ENCODE results near the gene MYO9A. TPM values are rescaled to one million over a fixed set of nuclear protein-coding genes. Genes with fewer than 3 reads are reported as not detected.

MYO9A gene
- total RNA-seq, 1 experiment from 2014 or later, result 21.4 TPM

GRCh38 chr15:71893691-71894090, 224.3 kb downstream of the MYO9A start:
- no peak overlapping the region for H4K8ac ChIP-seq (replicated peaks; ENCODE audit: insufficient read length, low read depth, low read length)
- H3K23ac ChIP-seq (ENCODE audit: insufficient read length, low read depth, low read length), result no peak overlapping the region
- no peak overlapping the region for H3K14ac ChIP-seq (ENCODE audit: insufficient read depth, low read length)
- H3K27me3 Mint-ChIP-seq (ENCODE audit: low read depth), result no peaks in the 10 kb centered on the region
- H3K4me1 Mint-ChIP-seq, result no peaks in the 10 kb centered on the region
- no peak overlapping the region for H3K9ac ChIP-seq (ENCODE audit: extremely low read depth, insufficient read length, low read length)
- no peaks in the 10 kb centered on the region for H3K9me3 Mint-ChIP-seq
- no peak overlapping the region for H2AK5ac ChIP-seq (ENCODE audit: insufficient read length, low read length)
- no peak overlapping the region for H3T11ph ChIP-seq (ENCODE audit: low read length)
- H3K79me2 ChIP-seq (ENCODE audit: insufficient read depth, low read length), result no peaks in the 10 kb centered on the region
- H3K9me3 ChIP-seq (ENCODE audit: control insufficient read depth, low read depth, low read length), result no peaks in the 10 kb centered on the region
- DNase-seq, result no peak
- H4K91ac ChIP-seq (ENCODE audit: insufficient read length, low read depth, low read length), result no peak overlapping the region
- no peak overlapping the region for H3K18ac ChIP-seq (ENCODE audit: insufficient read length, low read depth, low read length)
- no peaks in the 10 kb centered on the region for H3K4me1 ChIP-seq (ENCODE audit: insufficient read depth, low read length)
- no peak overlapping the region for H2BK5ac ChIP-seq (ENCODE audit: insufficient read length, low read length)
- no peaks in the 10 kb centered on the region for H3K23me2 ChIP-seq (ENCODE audit: insufficient read length, low read depth, low read length, poor library complexity, severe bottlenecking)
- no peak overlapping the region for H3K4me2 ChIP-seq (ENCODE audit: insufficient read depth, insufficient read length, low read length)
- H3K4me3 Mint-ChIP-seq, result no peak overlapping the region
- no peak overlapping the region for H3K56ac ChIP-seq (ENCODE audit: insufficient read length, low read depth, low read length)
- no peak overlapping the region for H2BK15ac ChIP-seq (ENCODE audit: low read depth, low read length)
- H4K20me1 ChIP-seq (ENCODE audit: control insufficient read depth, insufficient read depth, insufficient read length), result no peaks in the 10 kb centered on the region
- H2BK12ac ChIP-seq (ENCODE audit: insufficient read length, low read depth, low read length), result no peak overlapping the region
- no CpG with 5 or more reads among the region's 1 CpG for WGBS (ENCODE audit: extremely low coverage, insufficient read length, low lambda C conversion rate)
- H3K4ac ChIP-seq (ENCODE audit: low read depth, low read length), result no peak overlapping the region
- no peak overlapping the region for H4K5ac ChIP-seq (ENCODE audit: insufficient read length, low read depth, low read length)
- H3K27me3 ChIP-seq (ENCODE audit: insufficient read depth, low read length), result no peaks in the 10 kb centered on the region
- no peak overlapping the region for H3K27ac Mint-ChIP-seq
- peaks cover 0 to 5% (median 4%) of the 10 kb centered on the region in 3 experiments; a peak in 4 of 7 replicates for H3K36me3 Mint-ChIP-seq (ENCODE audit: insufficient read depth in 1 of 3, low read depth in 3 of 3)
- no peak overlapping the region for H2BK20ac ChIP-seq (ENCODE audit: low read depth, low read length, poor library complexity, severe bottlenecking)
- no peak overlapping the region for H2AFZ ChIP-seq (ENCODE audit: low read length)
- H3K79me1 ChIP-seq (ENCODE audit: insufficient read depth, low read depth, low read length, poor library complexity, severe bottlenecking), result no peaks in the 10 kb centered on the region
- no peak overlapping the region for H2BK120ac ChIP-seq (ENCODE audit: low read depth, low read length, poor library complexity, severe bottlenecking)
- no peak overlapping the region for H3K27ac ChIP-seq (ENCODE audit: insufficient read length, low read depth, low read length)
- TF ChIP-seq CTCF (conservative IDR thresholded peaks at IDR 0.05), result no peak
